Spleen (tissue), 7 donors: ENCODE results near the gene RPS6KA2.

Experiments
- POLR2A ChIP-seq, 3 donors: fragments of 450-650 bp; IDR thresholded peaks; one replicate each; pipeline ENCODE4 v1.5.1; 2017; ENCODE audit warnings: antibody characterized with exemption in 3 of 3, mild to moderate bottlenecking in 1 of 3
- POLR2AphosphoS5 ChIP-seq, 3 donors: sonication (generic); formaldehyde crosslinking; IDR thresholded peaks; one replicate each; pipeline ENCODE4 v1.5.1; 2017; ENCODE audit warnings: antibody characterized with exemption in 3 of 3
- TF ChIP-seq, protein P1 (sequence below), 11 experiments: fragments of 200-600 bp in 7 of 11; fragments of 450-650 bp in 4 of 11; sonication (generic) in 4 of 11; IDR thresholded peaks in 8 of 11; conservative IDR thresholded peaks in 3 of 11; 1 replicate in 7 of 11; 2 replicates in 4 of 11; pipeline versions ENCODE4 v1.4.0 to v1.8.0; 2016 to 2021; ENCODE audit warnings: antibody characterized with exemption in 11 of 11, inconsistent platforms in 4 of 11, mild to moderate bottlenecking in 1 of 11
- donor health status: DM: no; HTN: no; CAD: no; lungs with moderate emphysema.
- donor health status: DM: no; HTN: no; CAD: no.
- donor health status: DM: no; HTN: no; CAD: no.

- TF ChIP-seq, protein P1, sequence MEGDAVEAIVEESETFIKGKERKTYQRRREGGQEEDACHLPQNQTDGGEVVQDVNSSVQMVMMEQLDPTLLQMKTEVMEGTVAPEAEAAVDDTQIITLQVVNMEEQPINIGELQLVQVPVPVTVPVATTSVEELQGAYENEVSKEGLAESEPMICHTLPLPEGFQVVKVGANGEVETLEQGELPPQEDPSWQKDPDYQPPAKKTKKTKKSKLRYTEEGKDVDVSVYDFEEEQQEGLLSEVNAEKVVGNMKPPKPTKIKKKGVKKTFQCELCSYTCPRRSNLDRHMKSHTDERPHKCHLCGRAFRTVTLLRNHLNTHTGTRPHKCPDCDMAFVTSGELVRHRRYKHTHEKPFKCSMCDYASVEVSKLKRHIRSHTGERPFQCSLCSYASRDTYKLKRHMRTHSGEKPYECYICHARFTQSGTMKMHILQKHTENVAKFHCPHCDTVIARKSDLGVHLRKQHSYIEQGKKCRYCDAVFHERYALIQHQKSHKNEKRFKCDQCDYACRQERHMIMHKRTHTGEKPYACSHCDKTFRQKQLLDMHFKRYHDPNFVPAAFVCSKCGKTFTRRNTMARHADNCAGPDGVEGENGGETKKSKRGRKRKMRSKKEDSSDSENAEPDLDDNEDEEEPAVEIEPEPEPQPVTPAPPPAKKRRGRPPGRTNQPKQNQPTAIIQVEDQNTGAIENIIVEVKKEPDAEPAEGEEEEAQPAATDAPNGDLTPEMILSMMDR (IDR thresholded peaks at IDR 0.05 in 8 of 11, conservative IDR thresholded peaks at IDR 0.05 in 3 of 11), result no peak
- TF ChIP-seq POLR2AphosphoS5 (IDR thresholded peaks at IDR 0.05) (no peak), POLR2A (IDR thresholded peaks at IDR 0.05) (no peak)
These were observed 15.6 kb upstream of the RPS6KA2 start for GRCh38 chr6:166642646-166643045.
